Epithelial cell of esophagus (primary cell): ENCODE measurements around the gene LEFTY1.

Experiments used
- DNase-seq: peaks from one replicate; pipeline ENCODE4 v3.0.0; 2010; ENCODE audit warnings: low read depth
- H3K4me3 ChIP-seq: 2 replicates; pipeline ENCODE4 v1.5.1; 2011; ENCODE audit warnings: mild to moderate bottlenecking, low read length, control low read depth
- TF ChIP-seq, protein P1 (sequence below): IDR thresholded peaks from 2 replicates; pipeline ENCODE4 v1.5.1; 2011; ENCODE audit warnings: low read depth, mild to moderate bottlenecking, low read length, control low read depth, inconsistent platforms; ENCODE audit not compliant: insufficient read depth; ENCODE audit errors: missing control alignments

LEFTY1 gene

DNA sequence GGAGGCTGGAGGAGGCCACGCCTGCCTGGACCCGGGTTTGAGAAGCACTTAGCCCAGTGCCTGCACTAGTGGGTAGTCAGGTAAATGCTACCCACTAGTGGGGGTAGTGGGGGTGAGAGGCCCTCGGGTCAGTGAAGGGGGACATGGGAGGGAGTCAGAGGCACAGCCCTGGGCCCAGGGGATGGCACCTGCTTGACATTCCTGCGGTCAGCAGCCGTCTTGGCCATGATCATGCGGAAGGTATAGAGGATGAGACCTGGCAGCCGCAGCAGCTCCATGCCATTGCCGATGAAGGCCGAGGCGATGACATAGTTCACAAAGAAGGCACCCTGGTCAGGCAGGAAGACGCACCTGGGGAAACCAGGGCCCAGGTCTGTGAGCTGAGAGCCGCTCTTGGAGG lies 35.5 kb downstream of the LEFTY1 start:
- TF ChIP-seq, protein P1, sequence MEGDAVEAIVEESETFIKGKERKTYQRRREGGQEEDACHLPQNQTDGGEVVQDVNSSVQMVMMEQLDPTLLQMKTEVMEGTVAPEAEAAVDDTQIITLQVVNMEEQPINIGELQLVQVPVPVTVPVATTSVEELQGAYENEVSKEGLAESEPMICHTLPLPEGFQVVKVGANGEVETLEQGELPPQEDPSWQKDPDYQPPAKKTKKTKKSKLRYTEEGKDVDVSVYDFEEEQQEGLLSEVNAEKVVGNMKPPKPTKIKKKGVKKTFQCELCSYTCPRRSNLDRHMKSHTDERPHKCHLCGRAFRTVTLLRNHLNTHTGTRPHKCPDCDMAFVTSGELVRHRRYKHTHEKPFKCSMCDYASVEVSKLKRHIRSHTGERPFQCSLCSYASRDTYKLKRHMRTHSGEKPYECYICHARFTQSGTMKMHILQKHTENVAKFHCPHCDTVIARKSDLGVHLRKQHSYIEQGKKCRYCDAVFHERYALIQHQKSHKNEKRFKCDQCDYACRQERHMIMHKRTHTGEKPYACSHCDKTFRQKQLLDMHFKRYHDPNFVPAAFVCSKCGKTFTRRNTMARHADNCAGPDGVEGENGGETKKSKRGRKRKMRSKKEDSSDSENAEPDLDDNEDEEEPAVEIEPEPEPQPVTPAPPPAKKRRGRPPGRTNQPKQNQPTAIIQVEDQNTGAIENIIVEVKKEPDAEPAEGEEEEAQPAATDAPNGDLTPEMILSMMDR = no peak
- no peak for DNase-seq
- H3K4me3 ChIP-seq = no peak overlapping the region

DNA sequence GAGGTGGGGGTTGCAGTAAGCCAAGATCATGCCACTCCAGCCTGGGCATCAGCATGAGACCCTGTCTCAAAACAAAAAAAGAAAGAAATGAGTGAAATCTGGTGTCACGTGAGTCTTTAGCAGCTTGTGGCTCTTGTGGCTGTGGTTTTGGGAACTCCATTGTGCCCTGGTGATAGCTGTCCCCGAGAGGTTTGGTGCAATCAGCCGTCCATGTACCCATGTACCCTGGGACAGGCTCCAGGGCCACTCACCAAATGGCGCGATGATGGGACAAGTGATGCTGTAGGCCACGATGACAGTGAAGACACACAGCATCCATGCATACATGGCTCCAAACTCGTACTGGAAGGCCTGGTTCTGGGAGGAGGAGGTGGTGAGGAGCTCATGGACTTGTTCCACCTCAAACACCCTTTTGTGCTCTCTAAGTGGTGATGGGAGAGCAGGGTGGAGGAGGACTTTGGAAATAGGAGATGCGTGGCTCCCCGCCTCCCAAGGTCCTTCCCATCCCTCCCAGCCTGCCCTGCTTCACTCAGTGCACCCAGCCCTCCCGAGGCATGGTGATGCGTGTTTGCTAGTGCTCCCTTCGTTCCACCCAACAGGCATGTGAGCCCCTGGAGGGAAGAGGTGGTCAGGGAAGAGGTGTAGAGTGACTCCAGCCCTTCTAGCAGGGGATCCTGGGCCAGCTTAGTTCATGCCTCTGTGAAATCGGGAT lies 36.4 kb downstream of the LEFTY1 start:
- TF ChIP-seq, protein P1 = no peak
- no peak for DNase-seq

DNA sequence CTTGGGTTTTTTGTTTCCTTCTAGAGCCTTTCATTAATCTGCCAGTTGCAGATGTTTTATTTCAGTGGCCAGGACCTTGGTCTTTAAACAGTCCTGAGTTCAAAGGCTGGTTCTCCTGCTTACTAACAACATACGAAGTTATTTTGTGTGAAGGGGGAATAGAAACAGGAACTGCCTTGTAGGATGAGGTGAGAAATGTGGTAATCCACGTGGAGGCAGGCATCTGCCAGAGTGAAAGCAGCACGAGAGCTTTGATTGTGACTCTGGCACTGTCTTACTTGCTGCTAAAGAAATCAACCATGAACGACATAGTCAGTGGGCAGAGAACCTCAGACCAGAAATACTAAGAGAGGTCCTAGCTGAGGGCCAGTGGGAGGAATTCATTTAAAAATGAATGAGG lies 37.1 kb downstream of the LEFTY1 start:
- no peak overlapping the region for H3K4me3 ChIP-seq
- DNase-seq = no peak
- TF ChIP-seq, protein P1 = no peak

More for the DNA sequence above, 36.4 kb downstream of the LEFTY1 start:
- no peak overlapping the region for H3K4me3 ChIP-seq

DNA sequence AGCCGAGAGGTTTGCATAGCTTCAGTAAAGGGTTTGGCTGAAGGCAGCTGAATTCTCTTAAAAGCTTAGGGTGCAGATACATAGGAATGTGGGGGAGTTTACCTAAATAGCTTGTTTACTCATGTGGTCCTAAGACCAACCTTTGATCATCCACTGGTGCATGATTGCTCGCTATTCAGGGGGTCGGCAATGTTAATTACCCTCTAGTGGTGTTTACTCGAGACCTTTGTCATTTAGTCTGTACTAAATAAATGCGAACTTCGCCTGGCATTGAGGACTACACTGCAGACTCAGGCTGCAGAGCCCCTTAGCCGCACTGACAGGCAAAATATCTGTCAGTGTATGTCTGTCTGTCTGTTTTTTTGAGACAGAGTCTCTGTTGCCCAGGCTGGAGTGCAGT lies 38.6 kb downstream of the LEFTY1 start:
- TF ChIP-seq, protein P1 = no peak
- no peak overlapping the region for H3K4me3 ChIP-seq
- no peak for DNase-seq

DNA sequence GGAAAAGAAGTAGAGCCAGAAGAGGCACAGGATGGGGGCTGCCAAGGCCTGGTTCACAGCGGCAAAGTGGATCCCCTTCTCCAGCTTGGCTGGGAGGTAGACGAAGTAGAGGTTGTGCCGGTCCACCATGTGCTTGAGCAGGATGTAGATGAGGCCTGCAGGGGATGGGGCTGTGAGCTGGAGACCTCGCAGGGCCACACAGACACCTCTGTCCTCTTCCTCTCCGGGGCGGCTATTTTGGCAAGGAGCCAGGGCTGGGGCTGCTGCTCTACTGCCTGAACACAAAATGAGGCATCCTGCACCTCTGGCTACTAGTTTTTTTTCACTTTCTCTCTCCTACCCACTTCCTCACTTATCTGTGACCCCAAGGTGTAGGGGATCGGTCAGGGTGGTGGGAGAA lies 39.0 kb downstream of the LEFTY1 start:
- TF ChIP-seq, protein P1 = no peak
- no peak overlapping the region for H3K4me3 ChIP-seq
- DNase-seq = no peak

DNA sequence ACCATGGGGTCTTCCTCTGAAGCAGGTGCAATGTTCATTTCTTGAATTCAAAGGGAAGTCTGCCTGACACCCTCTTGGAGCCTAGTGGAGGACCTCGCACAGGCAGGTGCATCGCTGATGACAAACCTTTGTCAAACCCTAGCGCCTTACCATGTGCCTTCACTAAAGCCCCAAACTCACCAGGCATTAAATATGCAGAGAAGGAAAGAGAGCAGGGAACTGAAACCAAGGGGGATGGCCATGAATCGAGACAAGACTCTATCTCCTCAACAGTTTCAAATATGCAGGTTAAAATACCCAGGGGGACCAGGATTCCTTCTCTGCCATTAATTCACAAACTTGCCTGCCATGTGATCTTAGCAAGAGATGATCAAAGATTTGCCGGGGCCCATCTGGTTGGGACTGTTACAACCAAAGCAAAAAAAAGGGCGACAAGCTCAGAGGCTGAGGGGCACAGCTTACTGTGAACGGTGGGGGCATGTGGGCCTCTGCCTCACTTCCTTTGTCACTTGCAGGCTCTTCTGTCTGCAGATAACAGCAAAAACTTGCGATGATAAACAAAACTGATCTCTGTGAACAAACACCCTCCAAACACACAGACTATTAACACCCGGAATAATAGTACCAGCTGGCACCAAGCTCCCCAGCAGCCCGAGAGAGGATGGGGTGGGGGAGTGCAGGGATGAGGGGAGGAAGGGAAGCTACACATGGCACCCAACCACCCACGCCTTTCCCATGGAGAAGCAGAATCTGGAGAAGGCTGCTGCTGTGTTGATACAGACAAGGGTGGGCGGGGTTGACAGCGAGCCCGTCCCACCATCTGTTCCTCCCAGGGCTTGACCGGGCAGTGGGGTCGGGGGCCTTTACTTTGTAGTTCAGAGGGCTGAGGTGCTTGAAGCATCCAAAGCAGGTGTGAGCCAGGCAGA lies 40.7 kb downstream of the LEFTY1 start:
- no peak overlapping the region for H3K4me3 ChIP-seq
- TF ChIP-seq, protein P1 = no peak
- no peak for DNase-seq

DNA sequence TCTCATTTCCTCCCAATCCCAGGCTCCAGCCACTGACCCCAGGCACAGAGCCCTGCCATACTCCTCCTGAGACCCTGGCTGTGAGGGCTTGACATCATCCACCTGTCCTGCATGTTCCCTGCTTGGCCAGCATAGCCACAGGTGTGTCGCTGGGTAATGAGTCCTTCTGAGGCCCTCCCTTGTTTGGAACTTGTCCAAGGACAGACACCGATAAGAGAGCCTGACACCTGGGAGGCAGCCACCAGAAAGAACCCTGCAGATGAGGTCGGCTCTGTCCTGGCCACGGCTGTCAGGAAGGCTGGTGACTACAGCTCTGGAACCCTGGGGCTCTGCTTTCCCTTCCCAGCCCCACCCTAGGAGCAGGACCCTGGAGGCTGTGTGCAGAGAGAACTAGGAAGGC lies 41.3 kb downstream of the LEFTY1 start:
- TF ChIP-seq, protein P1 = no peak
- no peak for DNase-seq
- no peak overlapping the region for H3K4me3 ChIP-seq
